ENCODE measurements around the gene PRM1. TPM values are rescaled to one million over a fixed set of nuclear protein-coding genes. Genes with fewer than 3 reads are reported as not detected.

Gene PRM1
- total RNA-seq, result not detected
- long read RNA-seq, result 0 reads

GRCh38 chr16:11280616-11281522 is at the start of gene PRM1:
Gene PRM1, minus strand, starts transcription at chr16:11281330. Its CDS starts 92 bp downstream, at chr16:11281238.
- no peak within 1 kb of the TSS for H3K4me3 ChIP-seq
- H3K27ac ChIP-seq (replicated peaks), result no peak within 1 kb of the TSS
- H3K4me1 ChIP-seq, result no peaks in the 10 kb centered on the region
- no peaks in the 10 kb centered on the region for H3K9me3 ChIP-seq (replicated peaks)
- TF ChIP-seq CTCF (IDR thresholded peaks at IDR 0.05; ENCODE audit: borderline replicate concordance), result no peak
- H3K27me3 ChIP-seq (ENCODE audit: low read depth), result peaks cover 7% of the 10 kb centered on the region
- DNase-seq, result no peak
- no peaks in the 10 kb centered on the region for H3K36me3 ChIP-seq
- intact Hi-C loops (cut with micrococcal nuclease), result no loop called here

- Histone ChIP-seq H3K4me1 (peaks cover 28% of the 10 kb centered on the region), H3K27ac (replicated peaks) (no peak overlapping the region), H3K27me3 (ENCODE audit: low read depth) (no peaks in the 10 kb centered on the region), H3K36me3 (no peaks in the 10 kb centered on the region), H3K4me3 (no peak overlapping the region), H3K9me3 (replicated peaks) (no peaks in the 10 kb centered on the region)
- DNase-seq, result no peak
- intact Hi-C loops (cut with micrococcal nuclease), result no loop called here
- TF ChIP-seq CTCF (IDR thresholded peaks at IDR 0.05; ENCODE audit: borderline replicate concordance), result no peak
Observed at GRCh38 chr16:11330526-11331237, 49.6 kb upstream of the PRM1 start.

DNA sequence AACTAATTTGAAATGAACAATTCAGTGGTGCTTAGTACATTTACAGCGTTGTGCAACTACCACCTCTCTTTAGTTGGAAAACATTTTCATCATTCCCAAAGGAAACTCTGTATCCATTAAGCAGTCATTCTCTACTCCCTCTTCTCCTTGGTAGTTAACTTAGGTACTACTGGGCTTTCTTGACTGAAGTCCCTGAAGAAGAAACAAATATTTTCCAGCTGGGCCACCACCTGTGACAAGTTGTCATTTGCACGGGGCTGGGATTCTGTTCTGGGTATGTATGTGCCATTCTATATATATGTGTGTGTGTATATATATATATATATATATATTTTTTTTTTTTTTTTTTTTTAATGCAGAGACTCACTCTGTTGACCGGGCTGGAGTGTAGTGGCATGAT is 48.8 kb upstream of the PRM1 start:
- intact Hi-C loops (cut with micrococcal nuclease), result no loop called here
- H3K9me3 ChIP-seq (replicated peaks), result no peaks in the 10 kb centered on the region
- H3K4me3 ChIP-seq, result no peak overlapping the region
- H3K4me1 ChIP-seq, result peaks cover 31% of the 10 kb centered on the region
- no peak for DNase-seq
- H3K27me3 ChIP-seq (ENCODE audit: low read depth), result no peaks in the 10 kb centered on the region
- H3K36me3 ChIP-seq, result no peaks in the 10 kb centered on the region
- TF ChIP-seq CTCF (IDR thresholded peaks at IDR 0.05; ENCODE audit: borderline replicate concordance), result no peak
- H3K27ac ChIP-seq (replicated peaks), result peak overlapping the region; percentile 37

- Histone ChIP-seq H3K4me3 (no peak overlapping the region), H3K27me3 (ENCODE audit: low read depth) (no peaks in the 10 kb centered on the region), H3K9me3 (replicated peaks) (no peaks in the 10 kb centered on the region), H3K4me1 (peaks cover 31% of the 10 kb centered on the region), H3K36me3 (no peaks in the 10 kb centered on the region), H3K27ac (replicated peaks) (peak overlapping the region; percentile 37)
- no peak for TF ChIP-seq CTCF (IDR thresholded peaks at IDR 0.05; ENCODE audit: borderline replicate concordance)
- intact Hi-C loops (cut with micrococcal nuclease), result no loop called here
- no peak for DNase-seq
Observed at GRCh38 chr16:11329071-11329491, 48.0 kb upstream of the PRM1 start.

GRCh38 chr16:11328172-11329070 is 47.3 kb upstream of the PRM1 start:
- intact Hi-C loops (cut with micrococcal nuclease), result no loop called here
- no peaks in the 10 kb centered on the region for H3K9me3 ChIP-seq (replicated peaks)
- H3K4me1 ChIP-seq, result peaks cover 31% of the 10 kb centered on the region
- no peak overlapping the region for H3K4me3 ChIP-seq
- no peak for TF ChIP-seq CTCF (IDR thresholded peaks at IDR 0.05; ENCODE audit: borderline replicate concordance)
- DNase-seq, result peak; percentile 70
- peak overlapping the region; percentile 37 for H3K27ac ChIP-seq (replicated peaks)
- no peaks in the 10 kb centered on the region for H3K36me3 ChIP-seq
- no peaks in the 10 kb centered on the region for H3K27me3 ChIP-seq (ENCODE audit: low read depth)
